A549 (cell line): ENCODE results near the gene PIGZ. TPM values are rescaled to one million over a fixed set of nuclear protein-coding genes. Genes with fewer than 3 reads are reported as not detected.

Experiments used
- ATAC-seq, 2 experiments: fragments of 200-7000 bp in 1 of 2; fragments of >200 bp in 1 of 2; cut with Nextera tagmentation in 1 of 2; cut with Tn5 transposase in 1 of 2; 3 replicates each; pipeline versions ENCODE4 v1.8.0 to v1.9.1; 2018 to 2020; ENCODE audit warnings: mild to moderate bottlenecking in 1 of 2, moderate library complexity in 1 of 2
- CTCF ChIA-PET: fragments of 300-600 bp; sonication (Branson Sonifier 250); formaldehyde crosslinking; extraction: SDS; loops from one replicate; lab custom pipeline; 2021; ENCODE audit warnings: antibody characterized with exemption, inconsistent platforms; lab: Yijun Ruan, JAX
- POLR2A ChIA-PET: fragments of 350-600 bp; formaldehyde crosslinking; extraction: SDS; loops from one replicate; lab custom pipeline; 2021; ENCODE audit warnings: antibody characterized with exemption, inconsistent platforms; lab: Yijun Ruan, JAX
- DNase-seq, 2 experiments: peaks; one replicate each; pipeline versions ENCODE4 v3.0.0 to v3.0.0-alpha.2; 2011 to 2016; ENCODE audit warnings: low read depth in 1 of 2, low spot score in 1 of 2
- FAIRE-seq: peaks from 2 replicates; lab custom pipeline; 2011; peaks lifted over from hg19 to GRCh38; lab: Jason Lieb, UNC
- H3K27ac ChIP-seq, 2 experiments: fragments of >200 bp; sonication (Bioruptor Twin); formaldehyde crosslinking; 3 replicates each; pipeline ENCODE4 v1.5.1; 2016 to 2017
- H3K4me1 ChIP-seq: fragments of >200 bp; sonication (Bioruptor Twin); formaldehyde crosslinking; 3 replicates; pipeline ENCODE4 v1.6.1; 2016
- H3K4me2 ChIP-seq: fragments of >200 bp; sonication (Bioruptor Twin); formaldehyde crosslinking; 3 replicates; pipeline ENCODE4 v1.6.1; 2016
- H3K4me3 ChIP-seq: fragments of >200 bp; sonication (Bioruptor Twin); formaldehyde crosslinking; 3 replicates; pipeline ENCODE4 v1.5.1; 2016
- H3K9me3 ChIP-seq: fragments of >200 bp; sonication (Bioruptor Twin); formaldehyde crosslinking; 3 replicates; pipeline ENCODE4 v1.6.1; 2016
- BHLHE40 ChIP-seq: IDR thresholded peaks from 2 replicates; pipeline ENCODE4 v1.6.1; 2012; ENCODE audit warnings: low read depth, low read length, inconsistent platforms
- CEBPB ChIP-seq, 2 experiments: fragments of >200 bp in 1 of 2; sonication (Bioruptor Twin) in 1 of 2; formaldehyde crosslinking in 1 of 2; IDR thresholded peaks; 2 replicates each; pipeline ENCODE4 v1.6.1; 2012 to 2016
- CTCF ChIP-seq: fragments of >200 bp; sonication (Bioruptor Twin); formaldehyde crosslinking; IDR thresholded peaks from 3 replicates; pipeline ENCODE4 v1.5.1; 2016
- EHF ChIP-seq: fragments of 250-450 bp; sonication (Bioruptor Pico); IDR thresholded peaks from 2 replicates; pipeline ENCODE4 v1.5.0; 2020; ENCODE audit warnings: mild to moderate bottlenecking
- ELK1 ChIP-seq: fragments of 150-350 bp; IDR thresholded peaks from 2 replicates; pipeline ENCODE4 v1.6.1; 2014; ENCODE audit warnings: low read depth, mild to moderate bottlenecking, low read length
- HMGXB4 ChIP-seq: fragments of 250-450 bp; sonication (Bioruptor Pico); IDR thresholded peaks from 2 replicates; pipeline ENCODE4 v1.5.0; 2021; ENCODE audit warnings: mild to moderate bottlenecking, moderate library complexity, borderline replicate concordance
- JUNB ChIP-seq: fragments of >200 bp; sonication (Bioruptor Twin); formaldehyde crosslinking; IDR thresholded peaks from 2 replicates; pipeline ENCODE4 v1.6.1; 2016
- KDM5A ChIP-seq: fragments of 200-600 bp; sonication (generic); IDR thresholded peaks from 2 replicates; pipeline ENCODE4 v1.6.1; 2016; ENCODE audit warnings: antibody characterized with exemption, mild to moderate bottlenecking
- MAFK ChIP-seq: fragments of 450-650 bp; IDR thresholded peaks from 2 replicates; pipeline ENCODE4 v1.6.1; 2014; ENCODE audit not compliant: partially characterized antibody
- MAX ChIP-seq: IDR thresholded peaks from 2 replicates; pipeline ENCODE4 v1.6.1; 2012
- MAZ ChIP-seq: fragments of 150-350 bp; IDR thresholded peaks from 2 replicates; pipeline ENCODE4 v1.6.1; 2014; ENCODE audit warnings: antibody characterized with exemption, low read depth, low read length, borderline replicate concordance
- MYC ChIP-seq: IDR thresholded peaks from 2 replicates; pipeline ENCODE4 v1.6.1; 2012; ENCODE audit warnings: mild to moderate bottlenecking, inconsistent platforms, low read length, improper control_type of control experiment, borderline replicate concordance
- NFE2L2 ChIP-seq: fragments of 150-350 bp; conservative IDR thresholded peaks from 2 replicates; pipeline ENCODE4 v1.6.1; 2014; ENCODE audit warnings: low read length
- NR3C1 ChIP-seq: fragments of >200 bp; sonication (Bioruptor Twin); formaldehyde crosslinking; IDR thresholded peaks from 3 replicates; pipeline ENCODE4 v1.6.1; 2017
- TP53 ChIP-seq: fragments of 250-450 bp; sonication (Bioruptor Pico); IDR thresholded peaks from 2 replicates; pipeline ENCODE4 v1.5.0; 2021; ENCODE audit warnings: mild to moderate bottlenecking, moderate library complexity
- ZC3H11A ChIP-seq: fragments of 450-650 bp; IDR thresholded peaks from 2 replicates; pipeline ENCODE4 v1.6.1; 2014; ENCODE audit warnings: antibody characterized with exemption, mild to moderate bottlenecking
- ZNF302 ChIP-seq: fragments of 250-450 bp; sonication (Bioruptor Pico); IDR thresholded peaks from 2 replicates; pipeline ENCODE4 v1.9.0; 2021; ENCODE audit warnings: inconsistent platforms, mild to moderate bottlenecking, moderate library complexity
- ZSCAN20 ChIP-seq: fragments of 250-450 bp; sonication (Bioruptor Pico); IDR thresholded peaks from 2 replicates; pipeline ENCODE4 v1.8.0; 2022; ENCODE audit warnings: mild to moderate bottlenecking, moderate library complexity
- WGBS: methylation state at CpG from one replicate; pipeline ENCODE4 v1.1.6; 2017; ENCODE audit errors: missing lambda C conversion rate; 5-methylcytosine and 5-hydroxymethylcytosine counted together
- polyA plus RNA-seq, 4 experiments: library from polyadenylated mRNA; depleted of rRNA in 3 of 4; stranded (reverse); fragments of >200 nt; fragmentation: RNase III in 1 of 4; extraction: RNeasy Plus Mini Kit Qiagen cat#74134 plus additional on column Dnase treatment in 1 of 4; gene quantifications; 2 replicates in 3 of 4; 3 replicates in 1 of 4; pipeline ENCODE4 v1.2.3, GENCODE V29; 2011 to 2017

The PIGZ gene
- polyA plus RNA-seq, 2 of the 4 experiments (the other 2 are of a cell fraction) = 1.4 to 1.8 TPM

- Histone ChIP-seq H3K4me3 (no peak overlapping the region), H3K9me3 (no peaks in the 10 kb centered on the region), H3K27ac (no peak overlapping the region), H3K4me2 (no peak overlapping the region), H3K4me1 (peaks cover 7% of the 10 kb centered on the region)
- DNase-seq (no peak), FAIRE-seq (no peak), ATAC-seq (no peak)
- WGBS = 100% methylated on average over 5 of the region's 5 CpGs
- ChIA-PET CTCF (interaction anchor here (0.7 to 8.5 kb wide), 2 partner anchors 22 to 180 kb away, joined by 3 to 49 read pairs; partner anchors contain the start of gene MELTF), POLR2A (no interaction called here)
- TF ChIP-seq EHF (CRISPR knock-in tag) (no peak), JUNB (no peak), BHLHE40 (no peak), ZSCAN20 (CRISPR knock-in tag) (no peak), CEBPB (IDR thresholded peaks at IDR 0.05) (no peak), MAZ (no peak), KDM5A (no peak), NR3C1 (no peak), ZNF302 (CRISPR knock-in tag) (no peak), MAFK (no peak), MAX (no peak)
Measured at GRCh38 chr3:197006860-197007259, 38.2 kb upstream of the PIGZ start.

- ChIA-PET POLR2A (no interaction called here), CTCF (interaction anchor here (0.7 to 8.5 kb wide), 5 partner anchors 23 to 181 kb away, joined by 3 to 49 read pairs (median 3); partner anchors contain the start of gene MELTF)
- no peak overlapping the region for H3K4me2 ChIP-seq
- H3K4me3 ChIP-seq = no peak overlapping the region
- DNase-seq (no peak), FAIRE-seq (no peak), ATAC-seq (no peak)
- H3K4me1 ChIP-seq = peaks cover 7% of the 10 kb centered on the region
- WGBS = 98% methylated on average over 8 of the region's 11 CpGs
- TF ChIP-seq HMGXB4 (CRISPR knock-in tag) (no peak), BHLHE40 (no peak), ZC3H11A (no peak), MYC (no peak)
- H3K27ac ChIP-seq = no peak overlapping the region
- no peaks in the 10 kb centered on the region for H3K9me3 ChIP-seq
Measured at GRCh38 chr3:197006446-197006845, 37.8 kb upstream of the PIGZ start.

- no peak for DNase-seq
- ATAC-seq = peak in 1 of 2 experiments; percentile 3; a peak in 2 of 6 replicates
- CTCF ChIA-PET = interaction anchor here (0.6 to 2.8 kb wide), 17 partner anchors 9 to 183 kb away, joined by 3 to 15 read pairs (median 4); partner anchors contain the start of gene MELTF
- peak overlapping the region; percentile 92 to 99 for H3K27ac ChIP-seq
- H3K9me3 ChIP-seq = no peaks in the 10 kb centered on the region
- 75% methylated on average over 23 of the region's 61 CpGs for WGBS
- POLR2A ChIA-PET = interaction anchor here (0.6 kb wide), 1 partner anchor 26 kb away, joined by 3 read pairs; the partner anchor contains the start of gene MELTF
- peak overlapping the region; percentile 54 for H3K4me3 ChIP-seq
- peak overlapping the region; percentile 92 for H3K4me2 ChIP-seq
- TF ChIP-seq NFE2L2 (no peak), TP53 (CRISPR knock-in tag) (no peak), CTCF (no peak), NR3C1 (no peak), ELK1 (no peak), MAFK (no peak)
- TF ChIP-seq, all 56 proteins: peak for 0
- FAIRE-seq = no peak
- H3K4me1 ChIP-seq = peaks cover 7% of the 10 kb centered on the region
Measured at GRCh38 chr3:197003461-197004385, 35.1 kb upstream of the PIGZ start.
